Measurements from ENCODE around the gene LANCL1. TPM values are rescaled to one million over a fixed set of nuclear protein-coding genes. Genes with fewer than 3 reads are reported as not detected.

Gene LANCL1
- polyA plus RNA-seq, 1 donor from 2014 or later = 76.7 TPM

- Histone ChIP-seq H3K36me3 (ENCODE audit: insufficient read depth, low read length) (no peaks in the 10 kb centered on the region), H3K79me2 (replicated peaks; ENCODE audit: insufficient read depth, low read length) (no peaks in the 10 kb centered on the region), H4K20me1 (ENCODE audit: insufficient read depth) (no peaks in the 10 kb centered on the region), H3K27me3 (ENCODE audit: insufficient read depth, low read depth, low read length) (no peaks in the 10 kb centered on the region), H3K27ac (ENCODE audit: low read length) (no peak overlapping the region), H3F3A (ENCODE audit: insufficient read depth, low read length, poor library complexity, severe bottlenecking) (no peaks in the 10 kb centered on the region), H3K9me3 (ENCODE audit: low read length) (no peaks in the 10 kb centered on the region), H3K4me3 (ENCODE audit: low read length) (no peak overlapping the region), H2AFZ (ENCODE audit: low read depth, low read length) (no peak overlapping the region), H3K4me2 (ENCODE audit: low read length) (no peak overlapping the region), H3K9me2 (ENCODE audit: insufficient read depth, low read length) (no peaks in the 10 kb centered on the region), H3K9ac (ENCODE audit: low read length) (no peak overlapping the region)
- TF ChIP-seq EP300 (conservative IDR thresholded peaks at IDR 0.05; ENCODE audit: poor library complexity, severe bottlenecking) (no peak), MXI1 (conservative IDR thresholded peaks at IDR 0.05; ENCODE audit: poor library complexity, severe bottlenecking) (no peak), POLR2AphosphoS5 (IDR thresholded peaks at IDR 0.05) (no peak), TAF1 (IDR thresholded peaks at IDR 0.05; ENCODE audit: low read depth) (no peak), REST (IDR thresholded peaks at IDR 0.05; ENCODE audit: borderline replicate concordance) (no peak), RAD21 (conservative IDR thresholded peaks at IDR 0.05) (no peak), EZH2 (IDR thresholded peaks at IDR 0.05; ENCODE audit: borderline replicate concordance, insufficient read depth, low read length, poor library complexity, severe bottlenecking) (no peak), SMC3 (conservative IDR thresholded peaks at IDR 0.05; ENCODE audit: poor library complexity) (no peak)
- TF ChIP-seq, protein P1, sequence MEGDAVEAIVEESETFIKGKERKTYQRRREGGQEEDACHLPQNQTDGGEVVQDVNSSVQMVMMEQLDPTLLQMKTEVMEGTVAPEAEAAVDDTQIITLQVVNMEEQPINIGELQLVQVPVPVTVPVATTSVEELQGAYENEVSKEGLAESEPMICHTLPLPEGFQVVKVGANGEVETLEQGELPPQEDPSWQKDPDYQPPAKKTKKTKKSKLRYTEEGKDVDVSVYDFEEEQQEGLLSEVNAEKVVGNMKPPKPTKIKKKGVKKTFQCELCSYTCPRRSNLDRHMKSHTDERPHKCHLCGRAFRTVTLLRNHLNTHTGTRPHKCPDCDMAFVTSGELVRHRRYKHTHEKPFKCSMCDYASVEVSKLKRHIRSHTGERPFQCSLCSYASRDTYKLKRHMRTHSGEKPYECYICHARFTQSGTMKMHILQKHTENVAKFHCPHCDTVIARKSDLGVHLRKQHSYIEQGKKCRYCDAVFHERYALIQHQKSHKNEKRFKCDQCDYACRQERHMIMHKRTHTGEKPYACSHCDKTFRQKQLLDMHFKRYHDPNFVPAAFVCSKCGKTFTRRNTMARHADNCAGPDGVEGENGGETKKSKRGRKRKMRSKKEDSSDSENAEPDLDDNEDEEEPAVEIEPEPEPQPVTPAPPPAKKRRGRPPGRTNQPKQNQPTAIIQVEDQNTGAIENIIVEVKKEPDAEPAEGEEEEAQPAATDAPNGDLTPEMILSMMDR (IDR thresholded peaks at IDR 0.05; ENCODE audit: poor library complexity, severe bottlenecking) = no peak
Measured at GRCh38 chr2:210519594-210519993, 43.0 kb upstream of the LANCL1 start.

DNA sequence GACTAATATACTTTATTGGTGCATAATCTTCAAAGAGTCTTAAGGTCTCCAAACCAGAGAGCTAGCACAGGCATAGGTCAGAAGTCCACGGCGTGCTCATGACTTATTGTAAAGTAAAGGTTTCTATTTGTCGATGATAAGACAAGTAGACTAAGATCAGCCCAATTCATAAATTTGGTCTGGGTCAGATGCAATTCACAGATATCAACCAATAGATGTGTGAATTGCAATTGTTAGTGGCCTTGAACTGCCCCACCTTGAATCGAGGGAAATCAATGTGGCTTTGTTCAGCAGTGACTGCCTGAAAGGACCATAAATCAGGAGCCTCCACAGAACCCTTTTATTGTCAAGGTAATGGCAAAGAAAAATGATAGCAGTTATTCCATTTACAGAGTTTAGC is 40.7 kb upstream of the LANCL1 start:
- H4K20me1 ChIP-seq (ENCODE audit: insufficient read depth) = no peaks in the 10 kb centered on the region
- no peaks in the 10 kb centered on the region for H3F3A ChIP-seq (ENCODE audit: insufficient read depth, low read length, poor library complexity, severe bottlenecking)
- H3K4me3 ChIP-seq (ENCODE audit: low read length) = no peak overlapping the region
- no peak for TF ChIP-seq MXI1 (conservative IDR thresholded peaks at IDR 0.05; ENCODE audit: poor library complexity, severe bottlenecking)
- no peak for TF ChIP-seq POLR2AphosphoS5 (IDR thresholded peaks at IDR 0.05)
- TF ChIP-seq, protein P1 (IDR thresholded peaks at IDR 0.05; ENCODE audit: poor library complexity, severe bottlenecking) = no peak
- TF ChIP-seq EZH2 (IDR thresholded peaks at IDR 0.05; ENCODE audit: borderline replicate concordance, insufficient read depth, low read length, poor library complexity, severe bottlenecking) = no peak
- no peak for TF ChIP-seq RAD21 (conservative IDR thresholded peaks at IDR 0.05)
- no peak for TF ChIP-seq EP300 (conservative IDR thresholded peaks at IDR 0.05; ENCODE audit: poor library complexity, severe bottlenecking)
- TF ChIP-seq REST (IDR thresholded peaks at IDR 0.05; ENCODE audit: borderline replicate concordance) = no peak
- TF ChIP-seq SMC3 (conservative IDR thresholded peaks at IDR 0.05; ENCODE audit: poor library complexity) = no peak
- TF ChIP-seq TAF1 (IDR thresholded peaks at IDR 0.05; ENCODE audit: low read depth) = no peak
- no peaks in the 10 kb centered on the region for H3K9me2 ChIP-seq (ENCODE audit: insufficient read depth, low read length)
- H3K27ac ChIP-seq (ENCODE audit: low read length) = no peak overlapping the region
- H3K79me2 ChIP-seq (replicated peaks; ENCODE audit: insufficient read depth, low read length) = no peaks in the 10 kb centered on the region
- no peak overlapping the region for H2AFZ ChIP-seq (ENCODE audit: low read depth, low read length)
- no peak overlapping the region for H3K9ac ChIP-seq (ENCODE audit: low read length)
- H3K36me3 ChIP-seq (ENCODE audit: insufficient read depth, low read length) = no peaks in the 10 kb centered on the region
- no peaks in the 10 kb centered on the region for H3K27me3 ChIP-seq (ENCODE audit: insufficient read depth, low read depth, low read length)
- H3K9me3 ChIP-seq (ENCODE audit: low read length) = no peaks in the 10 kb centered on the region
- no peak overlapping the region for H3K4me2 ChIP-seq (ENCODE audit: low read length)
